ENCODE results near the gene HAX1.

HAX1 gene

DNA sequence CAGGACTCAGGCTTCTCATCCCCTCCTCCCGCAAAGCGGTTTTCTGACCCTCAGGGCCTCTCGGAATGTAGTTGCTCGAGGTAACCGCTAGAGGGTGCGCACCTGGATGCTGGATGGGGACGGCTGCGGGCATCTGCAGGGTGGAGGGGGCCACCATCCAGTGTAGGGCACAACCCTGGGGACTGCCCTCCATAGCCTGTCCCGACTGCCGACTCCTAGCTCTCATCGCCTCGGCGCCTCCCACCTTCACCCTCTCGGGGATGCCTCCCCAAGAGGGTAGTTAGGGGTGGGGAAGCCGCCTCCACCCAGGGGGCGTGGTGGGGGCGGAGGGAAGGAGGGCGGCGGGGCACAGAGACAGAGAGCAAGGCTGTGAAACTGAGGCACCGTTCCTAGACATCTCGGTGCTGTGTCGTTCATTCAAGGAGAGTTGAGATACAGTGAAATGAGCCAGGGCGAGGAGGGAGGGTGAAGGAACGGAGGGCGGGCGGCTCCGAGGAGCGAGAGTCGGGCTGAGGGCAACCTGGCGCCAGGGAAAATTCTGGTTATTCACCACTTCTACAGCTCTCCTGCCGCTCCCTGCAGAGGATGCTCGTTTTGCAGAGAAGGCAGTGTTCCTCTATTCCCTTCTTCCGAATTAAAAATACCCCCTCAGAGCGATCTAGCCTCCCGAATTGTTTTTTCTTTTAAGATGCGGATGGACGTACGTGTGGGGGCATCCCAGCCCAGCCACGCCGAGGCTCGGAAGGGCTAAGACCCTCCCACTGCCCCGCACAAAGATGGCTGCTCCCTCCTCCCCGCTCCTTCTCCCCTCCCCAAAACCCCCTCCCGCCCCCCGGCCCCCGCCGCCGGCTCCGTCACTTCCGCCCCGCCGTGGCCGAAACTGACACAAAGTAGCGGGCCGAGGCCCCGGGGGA, 52.5 kb downstream of the HAX1 start, which contains the start of gene ATP8B2 (continued):
- TF ChIP-seq ZNF768 (tag by site-specific recombination; IDR thresholded peaks at IDR 0.05), result peak; percentile 76; the same call in 1 of the 2 replicates
- TF ChIP-seq, protein P1, sequence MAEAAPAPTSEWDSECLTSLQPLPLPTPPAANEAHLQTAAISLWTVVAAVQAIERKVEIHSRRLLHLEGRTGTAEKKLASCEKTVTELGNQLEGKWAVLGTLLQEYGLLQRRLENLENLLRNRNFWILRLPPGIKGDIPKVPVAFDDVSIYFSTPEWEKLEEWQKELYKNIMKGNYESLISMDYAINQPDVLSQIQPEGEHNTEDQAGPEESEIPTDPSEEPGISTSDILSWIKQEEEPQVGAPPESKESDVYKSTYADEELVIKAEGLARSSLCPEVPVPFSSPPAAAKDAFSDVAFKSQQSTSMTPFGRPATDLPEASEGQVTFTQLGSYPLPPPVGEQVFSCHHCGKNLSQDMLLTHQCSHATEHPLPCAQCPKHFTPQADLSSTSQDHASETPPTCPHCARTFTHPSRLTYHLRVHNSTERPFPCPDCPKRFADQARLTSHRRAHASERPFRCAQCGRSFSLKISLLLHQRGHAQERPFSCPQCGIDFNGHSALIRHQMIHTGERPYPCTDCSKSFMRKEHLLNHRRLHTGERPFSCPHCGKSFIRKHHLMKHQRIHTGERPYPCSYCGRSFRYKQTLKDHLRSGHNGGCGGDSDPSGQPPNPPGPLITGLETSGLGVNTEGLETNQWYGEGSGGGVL (tag by site-specific recombination; IDR thresholded peaks at IDR 0.05), result peak; percentile 88
- TF ChIP-seq ZNF660 (tag by site-specific recombination; IDR thresholded peaks at IDR 0.05), result peak; percentile 62; the same call in 1 of the 2 replicates
- TF ChIP-seq ZSCAN16 (tag by site-specific recombination; IDR thresholded peaks at IDR 0.05), result no peak
- TF ChIP-seq ZNF610 (tag by site-specific recombination; IDR thresholded peaks at IDR 0.05; ENCODE audit: borderline replicate concordance), result peak; percentile 90; the same call in 1 of the 2 replicates

Data from HEK293 (cell line).